Neural progenitor cell (in vitro differentiated cells): ENCODE results near the gene NDOR1.

Source experiments
- EZH2 ChIP-seq: fragments of 200-600 bp; sonication (generic); IDR thresholded peaks from 2 replicates; pipeline ENCODE4 v1.6.1; 2017; ENCODE audit warnings: antibody characterized with exemption, mild to moderate bottlenecking, moderate library complexity
- TF ChIP-seq, protein P1 (sequence below): fragments of 200-600 bp; sonication (generic); IDR thresholded peaks from 2 replicates; pipeline ENCODE4 v1.5.1; 2017; ENCODE audit warnings: antibody characterized with exemption, mild to moderate bottlenecking

DNA sequence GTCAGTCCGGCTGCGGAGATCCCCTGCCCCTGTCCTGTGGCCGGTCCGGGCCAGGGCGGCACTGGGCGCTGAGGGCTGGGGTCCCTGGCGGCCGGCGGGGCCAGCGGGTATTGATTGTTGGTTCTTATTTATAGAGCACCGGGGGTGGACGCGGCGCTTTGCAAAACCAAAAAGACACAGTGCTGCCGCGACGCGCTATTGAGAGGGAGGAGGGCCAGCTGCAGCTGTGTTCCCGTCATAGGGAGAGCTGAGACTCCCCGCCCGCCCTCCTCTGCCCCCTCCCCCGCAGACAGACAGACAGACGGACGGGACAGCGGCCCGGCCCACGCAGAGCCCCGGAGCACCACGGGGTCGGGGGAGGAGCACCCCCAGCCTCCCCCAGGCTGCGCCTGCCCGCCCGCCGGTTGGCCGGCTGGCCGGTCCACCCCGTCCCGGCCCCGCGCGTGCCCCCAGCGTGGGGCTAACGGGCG is 38.2 kb upstream of the NDOR1 start:
- no peak for TF ChIP-seq EZH2
- TF ChIP-seq, protein P1, sequence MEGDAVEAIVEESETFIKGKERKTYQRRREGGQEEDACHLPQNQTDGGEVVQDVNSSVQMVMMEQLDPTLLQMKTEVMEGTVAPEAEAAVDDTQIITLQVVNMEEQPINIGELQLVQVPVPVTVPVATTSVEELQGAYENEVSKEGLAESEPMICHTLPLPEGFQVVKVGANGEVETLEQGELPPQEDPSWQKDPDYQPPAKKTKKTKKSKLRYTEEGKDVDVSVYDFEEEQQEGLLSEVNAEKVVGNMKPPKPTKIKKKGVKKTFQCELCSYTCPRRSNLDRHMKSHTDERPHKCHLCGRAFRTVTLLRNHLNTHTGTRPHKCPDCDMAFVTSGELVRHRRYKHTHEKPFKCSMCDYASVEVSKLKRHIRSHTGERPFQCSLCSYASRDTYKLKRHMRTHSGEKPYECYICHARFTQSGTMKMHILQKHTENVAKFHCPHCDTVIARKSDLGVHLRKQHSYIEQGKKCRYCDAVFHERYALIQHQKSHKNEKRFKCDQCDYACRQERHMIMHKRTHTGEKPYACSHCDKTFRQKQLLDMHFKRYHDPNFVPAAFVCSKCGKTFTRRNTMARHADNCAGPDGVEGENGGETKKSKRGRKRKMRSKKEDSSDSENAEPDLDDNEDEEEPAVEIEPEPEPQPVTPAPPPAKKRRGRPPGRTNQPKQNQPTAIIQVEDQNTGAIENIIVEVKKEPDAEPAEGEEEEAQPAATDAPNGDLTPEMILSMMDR = no peak
